H1 (cell line): ENCODE data around the gene RASGRP1. TPM values are rescaled to one million over a fixed set of nuclear protein-coding genes. Genes with fewer than 3 reads are reported as not detected.

Source experiments
- HDAC6 ChIP-seq: IDR thresholded peaks from one replicate; pipeline ENCODE4 v1.7.1; 2012; ENCODE audit warnings: low read depth, mild to moderate bottlenecking, inconsistent platforms, low read length, moderate library complexity
- SIRT6 ChIP-seq: IDR thresholded peaks from one replicate; pipeline ENCODE4 v1.7.1; 2012; ENCODE audit warnings: low read length, inconsistent platforms
- polyA plus RNA-seq, 7 experiments: library from polyadenylated mRNA; depleted of rRNA in 3 of 7; stranded (reverse) in 5 of 7; unstranded in 2 of 7; fragments of >200 nt in 5 of 7; fragments of 200-250 nt in 2 of 7; gene quantifications; 1 replicate in 5 of 7; 2 replicates in 1 of 7; 4 replicates in 1 of 7; pipeline versions ENCODE4 v1.2.1 to v1.2.3, GENCODE V29; 2011 to 2013; ENCODE audit warnings: missing spikeins in 2 of 7, mixed read lengths in 2 of 7
- total RNA-seq: library from RNA; stranded (reverse); fragmentation: NEBNext Ultra II Directional; extraction: Animal tissue kit (Norgen Biotek cat#: 25700); gene quantifications from 2 replicates; pipeline ENCODE4 v1.2.1, GENCODE V29; 2021
- TF ChIP-seq, protein P1 (sequence below): fragments of 300-600 bp; sonication (generic); IDR thresholded peaks from 2 replicates; pipeline ENCODE4 v1.7.1; 2012; ENCODE audit warnings: low read length, moderate library complexity, mild to moderate bottlenecking, inconsistent platforms; ENCODE audit not compliant: insufficient replicate concordance

The RASGRP1 gene
- total and polyA plus RNA-seq, 2 of the 8 experiments (the other 6 are each of a cell fraction or from before 2014, with no cell fraction given), result 1.1 to 2.1 TPM

DNA sequence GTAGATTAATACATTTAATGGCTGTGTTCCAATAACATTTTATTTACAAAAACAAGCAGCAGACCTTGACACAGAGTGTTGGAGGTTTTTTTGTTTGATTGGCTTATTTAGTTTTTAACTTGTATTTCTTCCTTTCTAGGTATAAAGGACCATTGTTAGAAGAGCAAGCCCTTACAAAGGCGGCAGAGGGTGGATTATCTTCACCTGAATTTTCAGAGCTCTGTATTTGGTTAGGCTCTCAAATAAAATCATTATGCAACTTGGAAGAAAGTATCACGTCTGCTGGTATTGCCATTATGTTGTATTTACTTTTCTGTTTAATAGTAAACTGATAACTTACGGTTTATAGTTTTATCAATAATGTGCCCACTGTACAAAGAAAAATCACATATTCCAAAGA is 100.7 kb downstream of the RASGRP1 start (continued):
- TF ChIP-seq, protein P1, sequence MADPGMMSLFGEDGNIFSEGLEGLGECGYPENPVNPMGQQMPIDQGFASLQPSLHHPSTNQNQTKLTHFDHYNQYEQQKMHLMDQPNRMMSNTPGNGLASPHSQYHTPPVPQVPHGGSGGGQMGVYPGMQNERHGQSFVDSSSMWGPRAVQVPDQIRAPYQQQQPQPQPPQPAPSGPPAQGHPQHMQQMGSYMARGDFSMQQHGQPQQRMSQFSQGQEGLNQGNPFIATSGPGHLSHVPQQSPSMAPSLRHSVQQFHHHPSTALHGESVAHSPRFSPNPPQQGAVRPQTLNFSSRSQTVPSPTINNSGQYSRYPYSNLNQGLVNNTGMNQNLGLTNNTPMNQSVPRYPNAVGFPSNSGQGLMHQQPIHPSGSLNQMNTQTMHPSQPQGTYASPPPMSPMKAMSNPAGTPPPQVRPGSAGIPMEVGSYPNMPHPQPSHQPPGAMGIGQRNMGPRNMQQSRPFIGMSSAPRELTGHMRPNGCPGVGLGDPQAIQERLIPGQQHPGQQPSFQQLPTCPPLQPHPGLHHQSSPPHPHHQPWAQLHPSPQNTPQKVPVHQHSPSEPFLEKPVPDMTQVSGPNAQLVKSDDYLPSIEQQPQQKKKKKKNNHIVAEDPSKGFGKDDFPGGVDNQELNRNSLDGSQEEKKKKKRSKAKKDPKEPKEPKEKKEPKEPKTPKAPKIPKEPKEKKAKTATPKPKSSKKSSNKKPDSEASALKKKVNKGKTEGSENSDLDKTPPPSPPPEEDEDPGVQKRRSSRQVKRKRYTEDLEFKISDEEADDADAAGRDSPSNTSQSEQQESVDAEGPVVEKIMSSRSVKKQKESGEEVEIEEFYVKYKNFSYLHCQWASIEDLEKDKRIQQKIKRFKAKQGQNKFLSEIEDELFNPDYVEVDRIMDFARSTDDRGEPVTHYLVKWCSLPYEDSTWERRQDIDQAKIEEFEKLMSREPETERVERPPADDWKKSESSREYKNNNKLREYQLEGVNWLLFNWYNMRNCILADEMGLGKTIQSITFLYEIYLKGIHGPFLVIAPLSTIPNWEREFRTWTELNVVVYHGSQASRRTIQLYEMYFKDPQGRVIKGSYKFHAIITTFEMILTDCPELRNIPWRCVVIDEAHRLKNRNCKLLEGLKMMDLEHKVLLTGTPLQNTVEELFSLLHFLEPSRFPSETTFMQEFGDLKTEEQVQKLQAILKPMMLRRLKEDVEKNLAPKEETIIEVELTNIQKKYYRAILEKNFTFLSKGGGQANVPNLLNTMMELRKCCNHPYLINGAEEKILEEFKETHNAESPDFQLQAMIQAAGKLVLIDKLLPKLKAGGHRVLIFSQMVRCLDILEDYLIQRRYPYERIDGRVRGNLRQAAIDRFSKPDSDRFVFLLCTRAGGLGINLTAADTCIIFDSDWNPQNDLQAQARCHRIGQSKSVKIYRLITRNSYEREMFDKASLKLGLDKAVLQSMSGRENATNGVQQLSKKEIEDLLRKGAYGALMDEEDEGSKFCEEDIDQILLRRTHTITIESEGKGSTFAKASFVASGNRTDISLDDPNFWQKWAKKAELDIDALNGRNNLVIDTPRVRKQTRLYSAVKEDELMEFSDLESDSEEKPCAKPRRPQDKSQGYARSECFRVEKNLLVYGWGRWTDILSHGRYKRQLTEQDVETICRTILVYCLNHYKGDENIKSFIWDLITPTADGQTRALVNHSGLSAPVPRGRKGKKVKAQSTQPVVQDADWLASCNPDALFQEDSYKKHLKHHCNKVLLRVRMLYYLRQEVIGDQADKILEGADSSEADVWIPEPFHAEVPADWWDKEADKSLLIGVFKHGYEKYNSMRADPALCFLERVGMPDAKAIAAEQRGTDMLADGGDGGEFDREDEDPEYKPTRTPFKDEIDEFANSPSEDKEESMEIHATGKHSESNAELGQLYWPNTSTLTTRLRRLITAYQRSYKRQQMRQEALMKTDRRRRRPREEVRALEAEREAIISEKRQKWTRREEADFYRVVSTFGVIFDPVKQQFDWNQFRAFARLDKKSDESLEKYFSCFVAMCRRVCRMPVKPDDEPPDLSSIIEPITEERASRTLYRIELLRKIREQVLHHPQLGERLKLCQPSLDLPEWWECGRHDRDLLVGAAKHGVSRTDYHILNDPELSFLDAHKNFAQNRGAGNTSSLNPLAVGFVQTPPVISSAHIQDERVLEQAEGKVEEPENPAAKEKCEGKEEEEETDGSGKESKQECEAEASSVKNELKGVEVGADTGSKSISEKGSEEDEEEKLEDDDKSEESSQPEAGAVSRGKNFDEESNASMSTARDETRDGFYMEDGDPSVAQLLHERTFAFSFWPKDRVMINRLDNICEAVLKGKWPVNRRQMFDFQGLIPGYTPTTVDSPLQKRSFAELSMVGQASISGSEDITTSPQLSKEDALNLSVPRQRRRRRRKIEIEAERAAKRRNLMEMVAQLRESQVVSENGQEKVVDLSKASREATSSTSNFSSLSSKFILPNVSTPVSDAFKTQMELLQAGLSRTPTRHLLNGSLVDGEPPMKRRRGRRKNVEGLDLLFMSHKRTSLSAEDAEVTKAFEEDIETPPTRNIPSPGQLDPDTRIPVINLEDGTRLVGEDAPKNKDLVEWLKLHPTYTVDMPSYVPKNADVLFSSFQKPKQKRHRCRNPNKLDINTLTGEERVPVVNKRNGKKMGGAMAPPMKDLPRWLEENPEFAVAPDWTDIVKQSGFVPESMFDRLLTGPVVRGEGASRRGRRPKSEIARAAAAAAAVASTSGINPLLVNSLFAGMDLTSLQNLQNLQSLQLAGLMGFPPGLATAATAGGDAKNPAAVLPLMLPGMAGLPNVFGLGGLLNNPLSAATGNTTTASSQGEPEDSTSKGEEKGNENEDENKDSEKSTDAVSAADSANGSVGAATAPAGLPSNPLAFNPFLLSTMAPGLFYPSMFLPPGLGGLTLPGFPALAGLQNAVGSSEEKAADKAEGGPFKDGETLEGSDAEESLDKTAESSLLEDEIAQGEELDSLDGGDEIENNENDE, result no peak
- TF ChIP-seq HDAC6 (no peak), SIRT6 (no peak)
